Measurements from ENCODE around the gene DAB2IP. TPM values are rescaled to one million over a fixed set of nuclear protein-coding genes. Genes with fewer than 3 reads are reported as not detected.

Gene DAB2IP
- total RNA-seq, 1 donor from 2014 or later: 104 TPM

GRCh38 chr9:121825031-121825691 is 173.7 kb downstream of the DAB2IP start:
- Mint-ChIP-seq H3K27ac (ENCODE audit: unreplicated experiment) (no peak overlapping the region), H3K4me1 (ENCODE audit: unreplicated experiment) (peaks cover 26% of the 10 kb centered on the region)
- no peak for DNase-seq (ENCODE audit: low spot score)

GRCh38 chr9:121826711-121827110 is 175.3 kb downstream of the DAB2IP start:
- TF ChIP-seq, protein P1, sequence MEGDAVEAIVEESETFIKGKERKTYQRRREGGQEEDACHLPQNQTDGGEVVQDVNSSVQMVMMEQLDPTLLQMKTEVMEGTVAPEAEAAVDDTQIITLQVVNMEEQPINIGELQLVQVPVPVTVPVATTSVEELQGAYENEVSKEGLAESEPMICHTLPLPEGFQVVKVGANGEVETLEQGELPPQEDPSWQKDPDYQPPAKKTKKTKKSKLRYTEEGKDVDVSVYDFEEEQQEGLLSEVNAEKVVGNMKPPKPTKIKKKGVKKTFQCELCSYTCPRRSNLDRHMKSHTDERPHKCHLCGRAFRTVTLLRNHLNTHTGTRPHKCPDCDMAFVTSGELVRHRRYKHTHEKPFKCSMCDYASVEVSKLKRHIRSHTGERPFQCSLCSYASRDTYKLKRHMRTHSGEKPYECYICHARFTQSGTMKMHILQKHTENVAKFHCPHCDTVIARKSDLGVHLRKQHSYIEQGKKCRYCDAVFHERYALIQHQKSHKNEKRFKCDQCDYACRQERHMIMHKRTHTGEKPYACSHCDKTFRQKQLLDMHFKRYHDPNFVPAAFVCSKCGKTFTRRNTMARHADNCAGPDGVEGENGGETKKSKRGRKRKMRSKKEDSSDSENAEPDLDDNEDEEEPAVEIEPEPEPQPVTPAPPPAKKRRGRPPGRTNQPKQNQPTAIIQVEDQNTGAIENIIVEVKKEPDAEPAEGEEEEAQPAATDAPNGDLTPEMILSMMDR (IDR thresholded peaks at IDR 0.05; ENCODE audit: unreplicated experiment): no peak
- no peak for DNase-seq (ENCODE audit: low spot score)
- H3K9me3 Mint-ChIP-seq (ENCODE audit: unreplicated experiment): no peaks in the 10 kb centered on the region
- peaks cover 12% of the 10 kb centered on the region for H3K27me3 Mint-ChIP-seq (ENCODE audit: unreplicated experiment)
- no peak overlapping the region for H3K27ac Mint-ChIP-seq (ENCODE audit: unreplicated experiment)
- H3K36me3 Mint-ChIP-seq (ENCODE audit: low read depth, unreplicated experiment): no peaks in the 10 kb centered on the region
- no peak overlapping the region for H3K4me3 Mint-ChIP-seq (ENCODE audit: unreplicated experiment)
- peaks cover 13% of the 10 kb centered on the region for H3K4me1 Mint-ChIP-seq (ENCODE audit: unreplicated experiment)

More at GRCh38 chr9:121825031-121825691, 173.7 kb downstream of the DAB2IP start:
- H3K27me3 Mint-ChIP-seq (ENCODE audit: unreplicated experiment): peaks cover 8% of the 10 kb centered on the region
- H3K9me3 Mint-ChIP-seq (ENCODE audit: unreplicated experiment): no peaks in the 10 kb centered on the region
- no peaks in the 10 kb centered on the region for H3K36me3 Mint-ChIP-seq (ENCODE audit: low read depth, unreplicated experiment)
- TF ChIP-seq, protein P1 (IDR thresholded peaks at IDR 0.05; ENCODE audit: unreplicated experiment): no peak
- H3K4me3 Mint-ChIP-seq (ENCODE audit: unreplicated experiment): no peak overlapping the region

- Mint-ChIP-seq H3K9me3 (ENCODE audit: unreplicated experiment) (no peaks in the 10 kb centered on the region), H3K27ac (ENCODE audit: unreplicated experiment) (no peak overlapping the region), H3K36me3 (ENCODE audit: low read depth, unreplicated experiment) (no peaks in the 10 kb centered on the region), H3K4me3 (ENCODE audit: unreplicated experiment) (no peak overlapping the region), H3K4me1 (ENCODE audit: unreplicated experiment) (peaks cover 7% of the 10 kb centered on the region), H3K27me3 (ENCODE audit: unreplicated experiment) (peaks cover 9% of the 10 kb centered on the region)
- DNase-seq (ENCODE audit: low spot score): no peak
- TF ChIP-seq, protein P1 (IDR thresholded peaks at IDR 0.05; ENCODE audit: unreplicated experiment): no peak
Observed at GRCh38 chr9:121827251-121827967, 176.0 kb downstream of the DAB2IP start.

DNA sequence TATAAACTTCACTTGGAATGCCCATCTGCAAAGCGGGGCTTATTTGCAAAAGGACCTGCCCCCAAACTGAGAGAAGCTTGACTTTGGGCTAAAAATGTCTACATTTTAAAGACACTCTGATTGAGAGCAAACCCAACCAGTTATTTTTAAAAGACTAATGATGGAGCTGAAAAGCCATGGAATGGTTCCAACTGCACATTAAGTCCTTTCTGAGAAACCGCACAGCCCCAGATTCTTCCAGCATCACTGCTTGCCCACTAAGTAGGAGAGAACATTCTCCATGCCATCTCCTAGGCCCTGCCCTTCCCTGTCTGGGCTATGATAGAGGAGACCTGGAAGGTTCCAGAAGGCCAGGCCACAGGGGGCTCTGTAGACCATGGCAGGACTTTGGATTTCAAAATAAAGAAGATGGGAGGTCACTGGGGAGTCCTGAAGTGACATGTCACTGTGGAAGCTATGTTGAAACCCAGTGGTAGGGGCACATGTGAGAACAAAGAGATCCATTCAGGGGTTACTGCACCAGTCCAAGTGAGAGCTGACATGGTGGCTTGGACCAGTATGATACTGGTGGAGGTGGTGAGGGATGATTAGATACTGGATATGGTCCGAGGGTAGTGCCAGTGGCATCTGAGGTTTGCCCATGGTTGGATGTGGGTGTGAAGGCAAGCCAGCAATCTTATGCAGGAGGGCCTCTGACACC is 179.2 kb downstream of the DAB2IP start:
- Mint-ChIP-seq H3K36me3 (ENCODE audit: low read depth, unreplicated experiment) (no peaks in the 10 kb centered on the region), H3K4me1 (ENCODE audit: unreplicated experiment) (no peaks in the 10 kb centered on the region), H3K27ac (ENCODE audit: unreplicated experiment) (no peak overlapping the region), H3K9me3 (ENCODE audit: unreplicated experiment) (no peaks in the 10 kb centered on the region), H3K4me3 (ENCODE audit: unreplicated experiment) (no peak overlapping the region), H3K27me3 (ENCODE audit: unreplicated experiment) (peaks cover 4% of the 10 kb centered on the region)
- DNase-seq (ENCODE audit: low spot score): no peak
- TF ChIP-seq, protein P1 (IDR thresholded peaks at IDR 0.05; ENCODE audit: unreplicated experiment): no peak

Data from endothelial cell (in vitro differentiated cells).